Stimulated activated CD4-positive, alpha-beta T cell treated with anti-CD3 and anti-CD28 coated beads, TNF-alpha, amount 100 ng/mL, for 4 hours (primary cell): ENCODE measurements around the gene ANG.

Source experiments
- DNase-seq, 3 experiments: peaks; one replicate each; pipeline ENCODE4 v3.0.0-alpha.2; 2020; ENCODE audit warnings: low read depth in 3 of 3

ANG gene

GRCh38 chr14:20676072-20676471 lies 12.5 kb upstream of the ANG start:
- no peak for DNase-seq

- DNase-seq, result no peak
These were observed 8.7 kb upstream of the ANG start for GRCh38 chr14:20679907-20680306.

GRCh38 chr14:20680363-20680762 lies 8.2 kb upstream of the ANG start:
- no peak for DNase-seq

GRCh38 chr14:20680843-20681347 lies 7.7 kb upstream of the ANG start:
- DNase-seq, result no peak

GRCh38 chr14:20681348-20682126 lies 7.0 kb upstream of the ANG start:
- DNase-seq, result peak; percentile 78 to 85 (median 83)

- DNase-seq, result no peak
These were observed 6.5 kb upstream of the ANG start for GRCh38 chr14:20682127-20682434.

- peak; percentile 55 to 58 (median 56) for DNase-seq
These were observed 6.0 kb upstream of the ANG start for GRCh38 chr14:20682435-20683124.

- DNase-seq, result peak; percentile 60 to 70 (median 60)
These were observed 5.3 kb upstream of the ANG start for GRCh38 chr14:20683125-20683890.

GRCh38 chr14:20683891-20684661 lies 4.5 kb upstream of the ANG start, which contains the start of gene RNASE4:
TSS of gene RNASE4 (plus strand) at chr14:20684560. CDS start at chr14:20699372, 14,812 bp downstream.
- peak; percentile 69 to 72 (median 72) for DNase-seq

- DNase-seq, result no peak
These were observed 3.7 kb upstream of the ANG start for GRCh38 chr14:20684662-20685456.

- no peak for DNase-seq
These were observed 2.0 kb upstream of the ANG start for GRCh38 chr14:20686386-20687143.

- DNase-seq, result no peak
These were observed 1.0 kb upstream of the ANG start for GRCh38 chr14:20687362-20688166.

GRCh38 chr14:20690848-20691640 lies 2.5 kb downstream of the ANG start:
- peak in 1 of 3 experiments; percentile 13 for DNase-seq

GRCh38 chr14:20692116-20692751 lies 3.7 kb downstream of the ANG start:
- DNase-seq, result no peak

- DNase-seq, result no peak
These were observed 8.2 kb downstream of the ANG start for GRCh38 chr14:20696764-20697163.

- DNase-seq, result peak in 1 of 3 experiments; percentile 37
These were observed 8.9 kb downstream of the ANG start for GRCh38 chr14:20697273-20698017.

GRCh38 chr14:20698018-20698329 lies 9.4 kb downstream of the ANG start:
- DNase-seq, result no peak
